Body of pancreas (tissue), 4 donors: ENCODE measurements around the gene YWHAB. TPM values are rescaled to one million over a fixed set of nuclear protein-coding genes. Genes with fewer than 3 reads are reported as not detected.
A peak's percentile ranks its signal among the peaks of the same experiment; 100 is the strongest.

Experiments
- ATAC-seq: fragments of 150-250 bp; one replicate; pipeline ENCODE4 v1.9.1; 2016
- DNase-seq, 4 donors: peaks; one replicate each; pipeline ENCODE4 v3.0.0-alpha.2; 2019
- H3K27ac ChIP-seq, 4 donors: fragments of 200-600 bp; sonication (generic); 1 replicate in 3 of 4; 2 replicates in 1 of 4; pipeline versions ENCODE4 v1.5.1 to v1.6.1; 2016 to 2019; ENCODE audit warnings: mild to moderate bottlenecking in 1 of 4, mixed read lengths in 1 of 4, moderate library complexity in 1 of 4
- H3K27me3 ChIP-seq, 2 donors: fragments of 200-600 bp; sonication (generic); one replicate each; pipeline ENCODE4 v1.6.0; 2016; ENCODE audit warnings: mild to moderate bottlenecking in 1 of 2
- H3K36me3 ChIP-seq, 2 donors: fragments of 200-600 bp; sonication (generic); replicated peaks in 1 of 2; 2 replicates each; pipeline ENCODE4 v1.5.1; 2016; ENCODE audit warnings: low read depth in 2 of 2; ENCODE audit not compliant: insufficient read depth in 1 of 2
- H3K4me1 ChIP-seq: fragments of 200-600 bp; sonication (generic); one replicate; pipeline ENCODE4 v1.6.0; 2016
- H3K4me3 ChIP-seq, 2 donors: fragments of 200-600 bp; sonication (generic); 1 replicate in 1 of 2; 2 replicates in 1 of 2; pipeline ENCODE4 v1.5.1; 2016 to 2019
- H3K9me3 ChIP-seq, 3 donors: fragments of 200-600 bp; sonication (generic); 1 replicate in 2 of 3; 2 replicates in 1 of 3; pipeline ENCODE4 v1.5.1; 2016
- POLR2A ChIP-seq, 3 donors: fragments of 450-650 bp; IDR thresholded peaks; one replicate each; pipeline ENCODE4 v1.6.1; 2016; ENCODE audit warnings: antibody characterized with exemption in 3 of 3, mild to moderate bottlenecking in 2 of 3
- WGBS, 2 donors: methylation state at CpG; one replicate each; pipeline ENCODE4 v1.1.5; 2017; 5-methylcytosine and 5-hydroxymethylcytosine counted together
- intact Hi-C: fragments of 100-400 bp; cut with DNase I; formaldehyde crosslinking; loops from one replicate; pipeline ENCODE4 v1.15.1; 2023
- total RNA-seq, 2 donors: library from RNA; depleted of rRNA; stranded (reverse); fragments of >200 nt; gene quantifications; one replicate each; pipeline ENCODE4 v1.1.0, GENCODE V29; 2016
- TF ChIP-seq, protein P1 (sequence below), 7 experiments: fragments of 450-650 bp in 4 of 7; fragments of 200-600 bp in 3 of 7; sonication (generic) in 3 of 7; IDR thresholded peaks; one replicate each; pipeline ENCODE4 v1.5.1; 2016 to 2019; ENCODE audit warnings: antibody characterized with exemption in 7 of 7

YWHAB gene
- 10 to 100 TPM; 49.3 to 64.9 TPM for total RNA-seq

DNA sequence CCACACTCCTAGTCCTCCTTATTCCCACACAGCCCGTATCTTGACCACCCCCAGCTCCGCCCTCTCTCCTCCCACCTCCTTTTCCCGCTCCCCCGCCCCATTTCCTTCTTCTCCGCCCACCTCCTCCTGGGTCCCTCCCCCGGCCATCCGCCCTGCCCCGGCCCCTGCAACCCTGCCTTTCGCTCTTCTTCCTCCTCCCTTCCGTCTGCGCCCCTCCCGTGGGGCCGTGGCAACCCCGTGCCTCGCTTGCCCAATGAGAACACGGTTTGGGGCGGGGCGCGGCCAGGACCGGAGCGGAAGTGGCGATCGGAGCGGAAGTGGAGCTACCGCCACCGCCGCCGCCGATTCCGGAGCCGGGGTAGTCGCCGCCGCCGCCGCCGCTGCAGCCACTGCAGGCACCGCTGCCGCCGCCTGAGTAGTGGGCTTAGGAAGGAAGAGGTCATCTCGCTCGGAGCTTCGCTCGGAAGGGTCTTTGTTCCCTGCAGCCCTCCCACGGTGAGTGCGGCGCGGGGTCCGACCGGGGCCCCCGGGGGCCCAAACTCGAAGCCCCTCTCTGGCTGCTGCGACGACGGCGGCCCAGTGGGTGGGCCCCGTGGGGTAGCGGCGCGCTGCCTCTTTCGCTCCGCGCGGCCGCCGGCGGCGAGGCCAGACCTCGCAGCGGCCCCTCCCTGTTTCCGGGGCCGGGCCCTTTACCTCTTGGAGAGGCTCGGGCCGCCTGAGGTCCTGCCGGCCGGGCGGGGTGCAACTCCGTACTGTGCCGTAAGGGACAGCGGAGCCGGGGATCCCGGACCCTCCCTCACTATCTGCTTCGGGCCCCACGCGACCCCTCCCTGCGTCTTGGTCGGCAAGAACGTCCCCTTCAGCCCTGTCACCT lies at the start of gene YWHAB:
Gene YWHAB, plus strand, starts transcription at position 314 of the 874 bp plus-strand sequence. CDS start 15,829 bp downstream, outside the sequence.
- TF ChIP-seq POLR2A (IDR thresholded peaks at IDR 0.05): peak; percentile 72 to 87 (median 83)
- TF ChIP-seq, protein P1, sequence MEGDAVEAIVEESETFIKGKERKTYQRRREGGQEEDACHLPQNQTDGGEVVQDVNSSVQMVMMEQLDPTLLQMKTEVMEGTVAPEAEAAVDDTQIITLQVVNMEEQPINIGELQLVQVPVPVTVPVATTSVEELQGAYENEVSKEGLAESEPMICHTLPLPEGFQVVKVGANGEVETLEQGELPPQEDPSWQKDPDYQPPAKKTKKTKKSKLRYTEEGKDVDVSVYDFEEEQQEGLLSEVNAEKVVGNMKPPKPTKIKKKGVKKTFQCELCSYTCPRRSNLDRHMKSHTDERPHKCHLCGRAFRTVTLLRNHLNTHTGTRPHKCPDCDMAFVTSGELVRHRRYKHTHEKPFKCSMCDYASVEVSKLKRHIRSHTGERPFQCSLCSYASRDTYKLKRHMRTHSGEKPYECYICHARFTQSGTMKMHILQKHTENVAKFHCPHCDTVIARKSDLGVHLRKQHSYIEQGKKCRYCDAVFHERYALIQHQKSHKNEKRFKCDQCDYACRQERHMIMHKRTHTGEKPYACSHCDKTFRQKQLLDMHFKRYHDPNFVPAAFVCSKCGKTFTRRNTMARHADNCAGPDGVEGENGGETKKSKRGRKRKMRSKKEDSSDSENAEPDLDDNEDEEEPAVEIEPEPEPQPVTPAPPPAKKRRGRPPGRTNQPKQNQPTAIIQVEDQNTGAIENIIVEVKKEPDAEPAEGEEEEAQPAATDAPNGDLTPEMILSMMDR (IDR thresholded peaks at IDR 0.05): peak in 4 of 7 experiments; percentile 8 to 23 (median 16)
- intact Hi-C loops: no loop called here
- Histone ChIP-seq H3K27ac (peak within 1 kb of the TSS; percentile 85 to 96 (median 94)), H3K36me3 (no peaks in the 10 kb centered on the region), H3K4me1 (peaks cover 47% of the 10 kb centered on the region), H3K9me3 (no peaks in the 10 kb centered on the region), H3K4me3 (peak within 1 kb of the TSS; percentile 76 to 80), H3K27me3 (no peaks in the 10 kb centered on the region)
- DNase-seq (peak; percentile 98 to 99 (median 98)), ATAC-seq (peak; percentile 99)
- WGBS, 2 donors: 1% methylated on average over 34 to 87 of the region's 88 CpGs

DNA sequence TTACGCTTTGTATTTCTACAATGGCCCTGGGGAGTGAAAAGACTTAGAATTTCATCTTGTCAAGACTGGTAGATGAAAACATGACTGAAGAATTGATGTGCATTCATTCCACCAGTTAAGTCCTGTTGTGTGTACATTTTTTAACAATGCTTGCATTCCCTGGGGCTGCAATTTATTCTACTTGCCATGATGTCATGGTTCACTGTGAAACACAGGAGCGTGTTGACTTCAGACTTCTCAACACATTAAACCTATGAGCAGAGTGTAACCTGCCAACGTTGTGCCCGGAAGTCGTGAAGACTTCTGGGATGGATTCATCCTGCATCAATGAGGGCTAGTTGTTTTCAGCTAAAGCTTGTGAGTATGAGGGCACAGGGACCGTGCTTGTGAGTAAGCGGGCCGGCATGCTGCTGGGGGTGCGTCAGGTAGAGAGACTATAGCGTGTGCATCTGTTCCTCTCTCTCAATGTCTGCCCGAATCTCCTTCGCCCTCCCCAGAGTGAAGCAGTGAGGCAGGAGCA lies 48.8 kb upstream of the YWHAB start:
- ATAC-seq (no peak), DNase-seq (no peak)
- no peaks in the 10 kb centered on the region for H3K27me3 ChIP-seq
- H3K4me1 ChIP-seq: no peaks in the 10 kb centered on the region
- no peak for TF ChIP-seq POLR2A (IDR thresholded peaks at IDR 0.05)
- 76% methylated on average over 12 of the region's 12 CpGs for WGBS, 2 donors
- no peak overlapping the region for H3K27ac ChIP-seq
- H3K4me3 ChIP-seq: no peak overlapping the region
- no peaks in the 10 kb centered on the region for H3K36me3 ChIP-seq
- H3K9me3 ChIP-seq: no peaks in the 10 kb centered on the region
- intact Hi-C loops: no loop called here

DNA sequence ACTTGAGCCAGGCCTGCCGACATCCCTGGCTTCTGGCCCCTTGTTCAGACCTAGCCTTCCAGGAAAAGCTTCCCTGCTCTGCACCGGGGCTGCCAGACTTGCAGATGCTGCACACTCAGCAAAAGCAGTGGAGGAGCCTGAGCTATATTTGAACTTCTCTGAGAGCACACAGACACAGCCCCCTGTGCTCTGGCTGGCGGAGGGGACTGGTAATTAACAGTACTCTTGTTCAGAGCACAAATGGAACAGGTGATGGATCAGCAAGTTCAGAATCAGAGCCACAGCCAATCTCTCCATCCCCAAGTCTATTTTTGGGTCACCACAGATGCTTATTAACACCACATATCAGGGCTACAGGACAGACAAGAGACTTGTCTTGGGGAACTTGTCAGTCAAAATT lies 47.6 kb upstream of the YWHAB start:
- 29 to 53% methylated on average over 1 to 3 of the region's 3 CpGs for WGBS, 2 donors
- no peak for DNase-seq
- no peaks in the 10 kb centered on the region for H3K36me3 ChIP-seq
- no peak for ATAC-seq
- no peak for TF ChIP-seq POLR2A (IDR thresholded peaks at IDR 0.05)
- TF ChIP-seq, protein P1 (IDR thresholded peaks at IDR 0.05): no peak
- H3K4me1 ChIP-seq: no peaks in the 10 kb centered on the region
- no peaks in the 10 kb centered on the region for H3K9me3 ChIP-seq
- no peak overlapping the region for H3K27ac ChIP-seq
- intact Hi-C loops: no loop called here
- H3K4me3 ChIP-seq: no peak overlapping the region
- H3K27me3 ChIP-seq: no peaks in the 10 kb centered on the region

DNA sequence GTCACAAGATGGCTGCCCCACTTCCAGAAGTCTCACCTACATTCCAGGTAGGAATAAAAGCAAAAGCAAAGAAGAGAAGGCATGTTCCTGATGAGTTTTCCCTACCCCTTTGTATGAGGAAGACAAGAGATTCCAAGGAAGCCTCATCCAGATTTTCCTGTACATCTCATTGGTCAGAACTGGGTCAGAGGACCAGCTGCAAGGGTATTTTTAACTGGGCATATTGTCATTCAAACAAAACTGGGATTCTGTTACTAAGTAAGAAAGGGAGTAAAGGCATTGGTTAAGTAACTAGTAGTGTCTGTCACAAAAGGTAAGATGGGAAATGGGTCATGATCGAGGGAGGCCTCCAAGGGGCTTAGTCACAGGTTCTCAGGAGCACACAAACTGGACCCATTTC lies 47.0 kb upstream of the YWHAB start:
- no peaks in the 10 kb centered on the region for H3K9me3 ChIP-seq
- no peak for TF ChIP-seq POLR2A (IDR thresholded peaks at IDR 0.05)
- TF ChIP-seq, protein P1 (IDR thresholded peaks at IDR 0.05): no peak
- no peaks in the 10 kb centered on the region for H3K36me3 ChIP-seq
- no peak overlapping the region for H3K27ac ChIP-seq
- intact Hi-C loops: no loop called here
- DNase-seq (no peak), ATAC-seq (no peak)
- no peak overlapping the region for H3K4me3 ChIP-seq
- no peaks in the 10 kb centered on the region for H3K4me1 ChIP-seq
- 85 to 94% methylated on average over 1 of the region's 1 CpG for WGBS, 2 donors
- no peaks in the 10 kb centered on the region for H3K27me3 ChIP-seq

DNA sequence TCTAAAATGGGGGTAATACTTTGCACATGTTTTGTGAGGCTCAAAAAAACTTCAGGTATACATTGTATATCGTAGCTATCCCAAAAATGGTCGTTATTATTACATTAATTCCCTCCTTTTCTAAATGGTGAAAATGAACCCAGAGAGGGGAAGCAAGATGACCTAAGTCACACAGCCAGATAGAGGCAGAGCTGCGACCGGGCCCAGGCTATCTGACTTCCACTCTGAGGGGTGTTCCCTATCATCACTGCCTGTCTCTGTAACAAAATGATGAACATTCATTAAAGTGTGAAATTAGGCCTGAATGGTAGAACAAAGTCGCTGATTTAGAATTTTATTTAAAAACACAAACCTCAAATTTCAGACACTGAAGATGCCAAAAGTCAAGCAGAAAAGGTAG lies 46.0 kb upstream of the YWHAB start:
- no peak for TF ChIP-seq POLR2A (IDR thresholded peaks at IDR 0.05)
- TF ChIP-seq, protein P1 (IDR thresholded peaks at IDR 0.05): no peak
- Histone ChIP-seq H3K4me3 (no peak overlapping the region), H3K9me3 (no peaks in the 10 kb centered on the region), H3K36me3 (no peaks in the 10 kb centered on the region), H3K4me1 (no peaks in the 10 kb centered on the region), H3K27ac (no peak overlapping the region), H3K27me3 (no peaks in the 10 kb centered on the region)
- 77 to 80% methylated on average over 5 of the region's 5 CpGs for WGBS, 2 donors
- DNase-seq (no peak), ATAC-seq (no peak)
- intact Hi-C loops: no loop called here
